ENCODE data around the gene PTRH1.

Gene PTRH1

GRCh38 chr9:127720031-127720864 is 4.8 kb upstream of the PTRH1 start:
- DNase-seq (ENCODE audit: low spot score), result no peak

GRCh38 chr9:127717766-127718165 is 2.3 kb upstream of the PTRH1 start:
- DNase-seq (ENCODE audit: low spot score), result no peak

GRCh38 chr9:127716412-127716811 is 949 bp upstream of the PTRH1 start:
- no peak for DNase-seq (ENCODE audit: low spot score)

GRCh38 chr9:127714951-127715469 is 453 bp downstream of the PTRH1 start:
- DNase-seq (ENCODE audit: low spot score), result peak; percentile 67

- DNase-seq (ENCODE audit: low spot score), result no peak
Measured at GRCh38 chr9:127714020-127714750, 1.3 kb downstream of the PTRH1 start.

GRCh38 chr9:127712867-127713266 is 2.6 kb downstream of the PTRH1 start:
- DNase-seq (ENCODE audit: low spot score), result no peak

GRCh38 chr9:127712371-127712770 is 3.1 kb downstream of the PTRH1 start:
- no peak for DNase-seq (ENCODE audit: low spot score)

- no peak for DNase-seq (ENCODE audit: low spot score)
Measured at GRCh38 chr9:127711831-127712274, 3.6 kb downstream of the PTRH1 start.

- no peak for DNase-seq (ENCODE audit: low spot score)
Measured at GRCh38 chr9:127711226-127711701, 4.2 kb downstream of the PTRH1 start.

- DNase-seq (ENCODE audit: low spot score), result no peak
Measured at GRCh38 chr9:127710204-127710783, 5.2 kb downstream of the PTRH1 start.

- DNase-seq (ENCODE audit: low spot score), result no peak
Measured at GRCh38 chr9:127708952-127709587, 6.4 kb downstream of the PTRH1 start.

GRCh38 chr9:127707766-127708165 is 7.7 kb downstream of the PTRH1 start:
- DNase-seq (ENCODE audit: low spot score), result no peak

- no peak for DNase-seq (ENCODE audit: low spot score)
Measured at GRCh38 chr9:127706836-127707241, 8.6 kb downstream of the PTRH1 start, which contains the start of gene CFAP157. Gene CFAP157, plus strand, starts transcription at chr9:127706988. Its CDS starts 44 bp downstream, at chr9:127707032.

- DNase-seq (ENCODE audit: low spot score), result no peak
Measured at GRCh38 chr9:127705577-127706379, 9.7 kb downstream of the PTRH1 start.

GRCh38 chr9:127703289-127703946 is 12.0 kb downstream of the PTRH1 start:
- no peak for DNase-seq (ENCODE audit: low spot score)

- DNase-seq (ENCODE audit: low spot score), result no peak
Measured at GRCh38 chr9:127700594-127701255, 14.7 kb downstream of the PTRH1 start.

- no peak for DNase-seq (ENCODE audit: low spot score)
Measured at GRCh38 chr9:127700140-127700539, 15.3 kb downstream of the PTRH1 start.

GRCh38 chr9:127698985-127699670 is 16.3 kb downstream of the PTRH1 start:
- DNase-seq (ENCODE audit: low spot score), result peak; percentile 80

- no peak for DNase-seq (ENCODE audit: low spot score)
Measured at GRCh38 chr9:127698386-127698785, 17.1 kb downstream of the PTRH1 start.
